ENCODE measurements around the gene GABRB1. TPM values are rescaled to one million over a fixed set of nuclear protein-coding genes. Genes with fewer than 3 reads are reported as not detected.

Gene GABRB1
- total and polyA plus RNA-seq, 2 donors (not counting 1 experiment from before 2014, with no cell fraction given) = 0.05 to 0.17 TPM

- TF ChIP-seq CTCF (conservative IDR thresholded peaks at IDR 0.05 in 1 of 2, IDR thresholded peaks at IDR 0.05 in 1 of 2; ENCODE audit: low read depth in 1 of 2, low read length in 2 of 2) (no peak), EZH2 (IDR thresholded peaks at IDR 0.05; ENCODE audit: low read length, missing control alignments) (no peak)
- no peak overlapping the region for H2AFZ ChIP-seq (ENCODE audit: low read length)
- no peaks in the 10 kb centered on the region for H3K36me3 ChIP-seq (ENCODE audit: control insufficient read depth, insufficient read depth, low read length)
- no peak overlapping the region for H3K4me2 ChIP-seq (ENCODE audit: extremely low read depth, insufficient read depth, low read length)
- H3K27ac ChIP-seq (ENCODE audit: insufficient read depth, low read length) = no peak overlapping the region
- H3K9me3 ChIP-seq (ENCODE audit: control insufficient read depth, insufficient read depth, low read depth, low read length) = no peaks in the 10 kb centered on the region
- no peak for DNase-seq (ENCODE audit: low read depth in 2 of 2)
- no peak overlapping the region for H3K9ac ChIP-seq (ENCODE audit: insufficient read depth, low read length)
- H3K79me2 ChIP-seq (ENCODE audit: control insufficient read depth, insufficient read depth, low read length) = no peaks in the 10 kb centered on the region
- no peak overlapping the region for H3K4me3 ChIP-seq (replicated peaks in 1 of 4; ENCODE audit: control extremely low read depth in 1 of 4, insufficient read depth in 1 of 4, low read depth in 3 of 4, low read length in 4 of 4)
- no peaks in the 10 kb centered on the region for H3K4me1 ChIP-seq (ENCODE audit: control insufficient read depth, extremely low read depth, insufficient read depth, low read length)
- H4K20me1 ChIP-seq (ENCODE audit: control insufficient read depth, extremely low read depth, insufficient read depth, low read length) = no peaks in the 10 kb centered on the region
- H3K27me3 ChIP-seq (ENCODE audit: control insufficient read depth, insufficient read depth, low read length) = no peaks in the 10 kb centered on the region
These were observed 53.4 kb downstream of the GABRB1 start for GRCh38 chr4:47084795-47085194.

DNA sequence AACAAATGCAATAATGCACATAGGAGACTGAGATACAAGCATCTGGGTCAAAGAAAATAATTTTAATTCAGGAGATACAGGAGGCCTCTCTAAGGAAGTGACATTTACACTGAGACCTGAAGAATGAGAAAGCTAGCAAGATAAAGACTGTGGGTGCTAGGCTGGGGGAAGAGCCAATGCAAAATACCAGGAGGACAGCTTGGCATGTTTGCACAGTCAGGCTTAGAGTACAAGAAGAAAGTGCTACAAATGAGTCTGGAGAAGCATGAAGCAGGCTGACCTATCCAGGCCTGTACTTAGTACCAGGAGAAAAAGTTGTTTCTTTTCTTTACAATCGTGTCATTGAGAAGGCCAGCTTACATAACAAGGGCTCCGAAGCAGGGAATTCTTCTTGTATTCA lies 56.9 kb downstream of the GABRB1 start:
- no peak overlapping the region for H2AFZ ChIP-seq (ENCODE audit: low read length)

DNA sequence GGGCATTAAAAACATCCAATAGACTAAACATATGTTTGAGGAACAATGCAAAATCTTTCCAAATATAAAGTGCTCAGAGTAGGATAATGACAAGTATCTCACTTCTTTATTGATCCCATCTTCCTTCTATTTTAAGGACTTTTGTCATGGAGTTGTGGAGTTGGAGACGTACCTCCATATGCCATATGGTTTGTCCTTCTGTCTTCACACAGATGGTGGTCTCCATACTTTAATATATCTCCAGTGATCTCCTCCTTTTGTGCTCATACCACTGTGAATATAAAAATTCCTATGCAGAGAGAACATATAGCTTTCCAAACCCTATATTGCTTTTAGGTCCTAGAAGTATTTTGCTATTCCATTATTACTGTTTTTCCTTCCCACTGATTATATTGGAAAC lies 64.5 kb downstream of the GABRB1 start:
- TF ChIP-seq EZH2 (IDR thresholded peaks at IDR 0.05; ENCODE audit: low read length, missing control alignments) (no peak), CTCF (conservative IDR thresholded peaks at IDR 0.05 in 1 of 2, IDR thresholded peaks at IDR 0.05 in 1 of 2; ENCODE audit: low read depth in 1 of 2, low read length in 2 of 2) (no peak)
- H3K36me3 ChIP-seq (ENCODE audit: control insufficient read depth, insufficient read depth, low read length) = no peaks in the 10 kb centered on the region

More for the DNA sequence above, 56.9 kb downstream of the GABRB1 start:
- Histone ChIP-seq H3K9me3 (ENCODE audit: control insufficient read depth, insufficient read depth, low read depth, low read length) (no peaks in the 10 kb centered on the region), H3K36me3 (ENCODE audit: control insufficient read depth, insufficient read depth, low read length) (no peaks in the 10 kb centered on the region), H3K4me1 (ENCODE audit: control insufficient read depth, extremely low read depth, insufficient read depth, low read length) (no peaks in the 10 kb centered on the region), H3K27me3 (ENCODE audit: control insufficient read depth, insufficient read depth, low read length) (no peaks in the 10 kb centered on the region), H3K79me2 (ENCODE audit: control insufficient read depth, insufficient read depth, low read length) (no peaks in the 10 kb centered on the region), H3K9ac (ENCODE audit: insufficient read depth, low read length) (no peak overlapping the region), H3K4me2 (ENCODE audit: extremely low read depth, insufficient read depth, low read length) (no peak overlapping the region), H4K20me1 (ENCODE audit: control insufficient read depth, extremely low read depth, insufficient read depth, low read length) (no peaks in the 10 kb centered on the region), H3K4me3 (replicated peaks in 1 of 4; ENCODE audit: control extremely low read depth in 1 of 4, insufficient read depth in 1 of 4, low read depth in 3 of 4, low read length in 4 of 4) (no peak overlapping the region), H3K27ac (ENCODE audit: insufficient read depth, low read length) (no peak overlapping the region)
- no peak for TF ChIP-seq EZH2 (IDR thresholded peaks at IDR 0.05; ENCODE audit: low read length, missing control alignments)
- no peak for TF ChIP-seq CTCF (conservative IDR thresholded peaks at IDR 0.05 in 1 of 2, IDR thresholded peaks at IDR 0.05 in 1 of 2; ENCODE audit: low read depth in 1 of 2, low read length in 2 of 2)
- DNase-seq (ENCODE audit: low read depth in 2 of 2) = no peak

More for the DNA sequence above, 64.5 kb downstream of the GABRB1 start:
- no peaks in the 10 kb centered on the region for H4K20me1 ChIP-seq (ENCODE audit: control insufficient read depth, extremely low read depth, insufficient read depth, low read length)
- H2AFZ ChIP-seq (ENCODE audit: low read length) = no peak overlapping the region
- no peak for DNase-seq (ENCODE audit: low read depth in 2 of 2)
- H3K27me3 ChIP-seq (ENCODE audit: control insufficient read depth, insufficient read depth, low read length) = no peaks in the 10 kb centered on the region
- H3K4me1 ChIP-seq (ENCODE audit: control insufficient read depth, extremely low read depth, insufficient read depth, low read length) = no peaks in the 10 kb centered on the region
- H3K4me2 ChIP-seq (ENCODE audit: extremely low read depth, insufficient read depth, low read length) = no peak overlapping the region
- H3K79me2 ChIP-seq (ENCODE audit: control insufficient read depth, insufficient read depth, low read length) = no peaks in the 10 kb centered on the region
- no peaks in the 10 kb centered on the region for H3K9me3 ChIP-seq (ENCODE audit: control insufficient read depth, insufficient read depth, low read depth, low read length)
- H3K27ac ChIP-seq (ENCODE audit: insufficient read depth, low read length) = no peak overlapping the region
- no peak overlapping the region for H3K9ac ChIP-seq (ENCODE audit: insufficient read depth, low read length)
- no peak overlapping the region for H3K4me3 ChIP-seq (replicated peaks in 1 of 4; ENCODE audit: control extremely low read depth in 1 of 4, insufficient read depth in 1 of 4, low read depth in 3 of 4, low read length in 4 of 4)

Data from fibroblast of lung (primary cell).